T-helper 17 cell (primary cell): ENCODE data around the gene ZNF813. TPM values are rescaled to one million over a fixed set of nuclear protein-coding genes. Genes with fewer than 3 reads are reported as not detected.

Source experiments
- ATAC-seq: fragments of 150-1000 bp; cut with Tn5 transposase; 2 replicates; pipeline ENCODE4 v1.10.0; 2021; ENCODE audit warnings: mild to moderate bottlenecking, moderate library complexity
- DNase-seq, 3 donors: peaks; one replicate each; pipeline versions ENCODE4 v3.0.0 to v3.0.0-alpha.2; 2020 to 2021
- H3K9me3 ChIP-seq: one replicate; pipeline ENCODE4 v1.7.0; 2013; ENCODE audit warnings: low read length, mild to moderate bottlenecking; ENCODE audit not compliant: control insufficient read depth, poor library complexity, severe bottlenecking
- H3K27ac Mint-ChIP-seq: one replicate; pipeline ENCODE4 v1.8.0; 2022; ENCODE audit warnings: mild to moderate bottlenecking, moderate library complexity, mixed read lengths
- H3K27me3 Mint-ChIP-seq: one replicate; pipeline ENCODE4 v1.8.0; 2022; ENCODE audit warnings: mixed read lengths
- H3K36me3 Mint-ChIP-seq: one replicate; pipeline ENCODE4 v1.8.0; 2022; ENCODE audit warnings: low read depth, mixed read lengths
- H3K4me1 Mint-ChIP-seq: one replicate; pipeline ENCODE4 v1.8.0; 2022; ENCODE audit warnings: mild to moderate bottlenecking, mixed read lengths
- H3K4me3 Mint-ChIP-seq: one replicate; pipeline ENCODE4 v1.8.0; 2022; ENCODE audit warnings: mild to moderate bottlenecking, moderate library complexity, mixed read lengths
- total RNA-seq, 4 donors: library from RNA in 2 of 4; stranded (reverse) in 2 of 4; gene quantifications; one replicate each; pipeline ENCODE4 v1.2.3 and lab custom pipeline; 2022 to 2026

ZNF813 gene
- total RNA-seq, 2 donors from 2014 or later = 1.3 to 3.6 TPM

GRCh38 chr19:53538378-53539109 is 71.0 kb downstream of the ZNF813 start:
- Mint-ChIP-seq H3K27me3 (no peaks in the 10 kb centered on the region), H3K27ac (peak overlapping the region; percentile 96), H3K36me3 (no peaks in the 10 kb centered on the region), H3K4me3 (peak overlapping the region; percentile 93), H3K4me1 (peaks cover 9% of the 10 kb centered on the region)
- peak; percentile 7 for ATAC-seq
- DNase-seq = no peak
- no peaks in the 10 kb centered on the region for H3K9me3 ChIP-seq

- Mint-ChIP-seq H3K36me3 (no peaks in the 10 kb centered on the region), H3K4me3 (no peak overlapping the region), H3K27ac (peak overlapping the region; percentile 96), H3K4me1 (peaks cover 9% of the 10 kb centered on the region), H3K27me3 (no peaks in the 10 kb centered on the region)
- ATAC-seq (no peak), DNase-seq (no peak)
- H3K9me3 ChIP-seq = no peaks in the 10 kb centered on the region
Measured at GRCh38 chr19:53540091-53540490, 72.6 kb downstream of the ZNF813 start.

GRCh38 chr19:53541971-53542370 is 74.4 kb downstream of the ZNF813 start:
- no peaks in the 10 kb centered on the region for H3K36me3 Mint-ChIP-seq
- no peak overlapping the region for H3K4me3 Mint-ChIP-seq
- DNase-seq (no peak), ATAC-seq (no peak)
- H3K4me1 Mint-ChIP-seq = peaks cover 15% of the 10 kb centered on the region
- no peaks in the 10 kb centered on the region for H3K9me3 ChIP-seq
- H3K27ac Mint-ChIP-seq = no peak overlapping the region
- H3K27me3 Mint-ChIP-seq = no peaks in the 10 kb centered on the region

GRCh38 chr19:53545271-53546065 is 77.9 kb downstream of the ZNF813 start:
- no peaks in the 10 kb centered on the region for H3K36me3 Mint-ChIP-seq
- DNase-seq (no peak), ATAC-seq (no peak)
- no peak overlapping the region for H3K4me3 Mint-ChIP-seq
- H3K4me1 Mint-ChIP-seq = peaks cover 8% of the 10 kb centered on the region
- no peak overlapping the region for H3K27ac Mint-ChIP-seq
- H3K9me3 ChIP-seq = no peaks in the 10 kb centered on the region
- H3K27me3 Mint-ChIP-seq = no peaks in the 10 kb centered on the region

Other genes with a start within 250 kb of the ZNF813 start
- gene ZNF677, start 212.9 kb upstream of the ZNF813 start, total RNA-seq = 1 to 10 TPM in 1 of 2 donors, under 1 TPM in 1; 0.94 to 5.7 TPM
- gene VN1R2, start 209.4 kb upstream of the ZNF813 start, total RNA-seq = not detected
- gene VN1R4, start 200.0 kb upstream of the ZNF813 start, total RNA-seq = not detected
- gene ZNF845, start 134.0 kb upstream of the ZNF813 start, total RNA-seq = 1 to 10 TPM; 6.5 to 6.9 TPM
- 10 to 100 TPM; 11.1 to 14.3 TPM for gene ZNF525, start 102.0 kb upstream of the ZNF813 start, total RNA-seq
- 1 to 10 TPM; 6.7 to 7.7 TPM for gene ZNF765, start 72.6 kb upstream of the ZNF813 start, total RNA-seq
- gene ZNF761, start 35.7 kb upstream of the ZNF813 start, total RNA-seq = 1 to 10 TPM; 5.7 to 7.8 TPM
- gene ZNF331, start 70.4 kb downstream of the ZNF813 start, total RNA-seq = 100 to 1,000 TPM; 179 to 183 TPM
- gene DPRX, start 164.3 kb downstream of the ZNF813 start, total RNA-seq = not detected